ENCODE measurements around the gene TNFAIP6. TPM values are rescaled to one million over a fixed set of nuclear protein-coding genes. Genes with fewer than 3 reads are reported as not detected.

Gene TNFAIP6
- total and polyA plus RNA-seq, 10 of the 15 experiments (the other 5 are each of a cell fraction or from before 2014, with no cell fraction given): 0.68 to 5.7 (median 1.3) TPM

DNA sequence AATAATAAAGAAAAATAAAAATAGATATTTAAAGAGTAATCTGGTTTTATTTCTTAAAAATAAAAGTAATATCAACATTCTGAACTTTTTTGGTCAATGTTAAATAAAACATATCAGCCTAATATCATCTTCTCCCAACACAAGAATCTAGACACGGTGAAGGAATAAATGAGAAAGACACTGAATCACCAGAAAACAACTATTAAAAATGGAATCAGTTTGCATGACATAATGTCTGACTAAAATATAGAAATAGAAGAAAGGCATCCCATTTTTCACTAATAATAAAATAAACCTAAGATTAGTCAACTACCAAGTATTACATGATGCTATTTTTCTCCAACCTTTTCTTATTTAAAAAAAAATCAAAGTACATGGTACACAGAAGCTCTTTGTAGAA lies 30.8 kb upstream of the TNFAIP6 start:
- BruUV-seq (replicated peaks): no TSS peak
- Histone ChIP-seq H3K36me3 (ENCODE audit: control insufficient read depth in 2 of 2, insufficient read depth in 2 of 2, low read length in 1 of 2) (no peaks in the 10 kb centered on the region), H3K27ac (ENCODE audit: control insufficient read depth, insufficient read depth) (no peak overlapping the region), H2AFZ (ENCODE audit: control insufficient read depth, low read depth, low read length) (no peak overlapping the region), H3K4me3 (no peak overlapping the region), H3K9ac (ENCODE audit: control insufficient read depth, insufficient read depth, low read length) (no peak overlapping the region), H3K4me2 (ENCODE audit: control insufficient read depth, insufficient read depth) (no peak overlapping the region), H3K9me3 (replicated peaks; ENCODE audit: control insufficient read depth, insufficient read depth, low read length) (no peaks in the 10 kb centered on the region), H4K20me1 (ENCODE audit: control insufficient read depth, insufficient read depth) (no peaks in the 10 kb centered on the region), H3K27me3 (replicated peaks in 1 of 2; ENCODE audit: control insufficient read depth in 2 of 2, insufficient read depth in 2 of 2, low read length in 1 of 2) (no peaks in the 10 kb centered on the region; a peak in 2 of 4 replicates), H3K4me1 (ENCODE audit: control insufficient read depth, insufficient read depth, low read length) (no peaks in the 10 kb centered on the region), H3K79me2 (ENCODE audit: control insufficient read depth, insufficient read depth, low read length) (no peaks in the 10 kb centered on the region)
- 48% methylated on average over 1 of the region's 1 CpG for WGBS (ENCODE audit: insufficient coverage, insufficient replicate concordance, low lambda C conversion rate, missing lambda C conversion rate)
- DNase-seq (ENCODE audit: low read depth, low spot score): no peak
- CTCF ChIA-PET: no interaction called here
- in situ Hi-C loops (cut with MboI) (no loop called here), intact Hi-C loops (cut with micrococcal nuclease; ENCODE audit: unreplicated experiment) (no loop called here)
- ATAC-seq: no peak
- POLR2A ChIA-PET: no interaction called here
- SMC1A ChIA-PET (ENCODE audit: uncharacterized antibody, unreplicated experiment): interaction anchor here (0.7 kb wide), 1 partner anchor 1329 kb away, joined by 3 read pairs; no protein-coding TSS in a partner anchor
- TF ChIP-seq SUZ12 (IDR thresholded peaks at IDR 0.05; ENCODE audit: unreplicated experiment) (no peak), PAX5 (IDR thresholded peaks at IDR 0.05; ENCODE audit: borderline replicate concordance, low read depth, low read length) (no peak), CHD4 (IDR thresholded peaks at IDR 0.05) (no peak), ZNF24 (IDR thresholded peaks at IDR 0.05) (no peak), CBFB (IDR thresholded peaks at IDR 0.05; ENCODE audit: low read depth) (no peak), HDAC2 (IDR thresholded peaks at IDR 0.05) (no peak), EGR1 (IDR thresholded peaks at IDR 0.05; ENCODE audit: borderline replicate concordance in 1 of 2, low read depth in 2 of 2, low read length in 2 of 2) (no peak), MTA3 (IDR thresholded peaks at IDR 0.05; ENCODE audit: borderline replicate concordance, low read length) (no peak), TCF3 (IDR thresholded peaks at IDR 0.05; ENCODE audit: borderline replicate concordance, insufficient read depth, low read depth, low read length) (no peak), TBL1XR1 (IDR thresholded peaks at IDR 0.05; ENCODE audit: low read depth, low read length) (no peak), CEBPB (IDR thresholded peaks at IDR 0.05; ENCODE audit: borderline replicate concordance in 1 of 2, low read depth in 2 of 2, low read length in 2 of 2) (no peak), DPF2 (IDR thresholded peaks at IDR 0.05) (no peak), ATF7 (IDR thresholded peaks at IDR 0.05; ENCODE audit: low read depth) (no peak), MYC (IDR thresholded peaks at IDR 0.05; ENCODE audit: insufficient read depth, insufficient read length, insufficient replicate concordance, low read length, severe bottlenecking) (no peak), CBX5 (IDR thresholded peaks at IDR 0.05; ENCODE audit: low read depth) (no peak), NFIC (IDR thresholded peaks at IDR 0.05; ENCODE audit: low read depth, low read length) (no peak), EZH2 (IDR thresholded peaks at IDR 0.05; ENCODE audit: borderline replicate concordance, control insufficient read depth, low read depth, low read length) (no peak)
- TF ChIP-seq, protein P1, sequence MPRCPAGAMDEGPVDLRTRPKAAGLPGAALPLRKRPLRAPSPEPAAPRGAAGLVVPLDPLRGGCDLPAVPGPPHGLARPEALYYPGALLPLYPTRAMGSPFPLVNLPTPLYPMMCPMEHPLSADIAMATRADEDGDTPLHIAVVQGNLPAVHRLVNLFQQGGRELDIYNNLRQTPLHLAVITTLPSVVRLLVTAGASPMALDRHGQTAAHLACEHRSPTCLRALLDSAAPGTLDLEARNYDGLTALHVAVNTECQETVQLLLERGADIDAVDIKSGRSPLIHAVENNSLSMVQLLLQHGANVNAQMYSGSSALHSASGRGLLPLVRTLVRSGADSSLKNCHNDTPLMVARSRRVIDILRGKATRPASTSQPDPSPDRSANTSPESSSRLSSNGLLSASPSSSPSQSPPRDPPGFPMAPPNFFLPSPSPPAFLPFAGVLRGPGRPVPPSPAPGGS (IDR thresholded peaks at IDR 0.05; ENCODE audit: borderline replicate concordance, insufficient read depth, low read depth, low read length, poor library complexity, severe bottlenecking): no peak
- TF ChIP-seq, protein P2, sequence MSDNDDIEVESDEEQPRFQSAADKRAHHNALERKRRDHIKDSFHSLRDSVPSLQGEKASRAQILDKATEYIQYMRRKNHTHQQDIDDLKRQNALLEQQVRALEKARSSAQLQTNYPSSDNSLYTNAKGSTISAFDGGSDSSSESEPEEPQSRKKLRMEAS (IDR thresholded peaks at IDR 0.05; ENCODE audit: low read depth, low read length): no peak
- TF ChIP-seq, protein P3, sequence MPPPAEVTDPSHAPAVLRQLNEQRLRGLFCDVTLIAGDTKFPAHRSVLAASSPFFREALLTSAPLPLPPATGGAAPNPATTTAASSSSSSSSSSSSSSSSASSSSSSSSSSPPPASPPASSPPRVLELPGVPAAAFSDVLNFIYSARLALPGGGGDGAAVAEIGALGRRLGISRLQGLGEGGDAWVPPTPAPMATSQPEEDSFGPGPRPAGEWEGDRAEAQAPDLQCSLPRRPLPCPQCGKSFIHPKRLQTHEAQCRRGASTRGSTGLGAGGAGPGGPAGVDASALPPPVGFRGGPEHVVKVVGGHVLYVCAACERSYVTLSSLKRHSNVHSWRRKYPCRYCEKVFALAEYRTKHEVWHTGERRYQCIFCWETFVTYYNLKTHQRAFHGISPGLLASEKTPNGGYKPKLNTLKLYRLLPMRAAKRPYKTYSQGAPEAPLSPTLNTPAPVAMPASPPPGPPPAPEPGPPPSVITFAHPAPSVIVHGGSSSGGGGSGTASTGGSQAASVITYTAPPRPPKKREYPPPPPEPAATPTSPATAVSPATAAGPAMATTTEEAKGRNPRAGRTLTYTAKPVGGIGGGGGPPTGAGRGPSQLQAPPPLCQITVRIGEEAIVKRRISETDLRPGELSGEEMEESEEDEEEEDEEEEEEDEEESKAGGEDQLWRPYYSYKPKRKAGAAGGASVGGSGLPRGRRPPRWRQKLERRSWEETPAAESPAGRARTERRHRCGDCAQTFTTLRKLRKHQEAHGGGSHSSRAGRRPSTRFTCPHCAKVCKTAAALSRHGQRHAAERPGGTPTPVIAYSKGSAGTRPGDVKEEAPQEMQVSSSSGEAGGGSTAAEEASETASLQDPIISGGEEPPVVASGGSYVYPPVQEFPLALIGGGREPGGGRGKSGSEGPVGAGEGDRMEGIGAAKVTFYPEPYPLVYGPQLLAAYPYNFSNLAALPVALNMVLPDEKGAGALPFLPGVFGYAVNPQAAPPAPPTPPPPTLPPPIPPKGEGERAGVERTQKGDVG (CRISPR knock-in tag; IDR thresholded peaks at IDR 0.05): no peak
- no peak for FAIRE-seq
- RAD21 ChIA-PET (ENCODE audit: unreplicated experiment): no interaction called here

All from GM12878 (cell line).